Progenitor cell of endocrine pancreas (in vitro differentiated cells): ENCODE measurements around the gene COX6A1. TPM values are rescaled to one million over a fixed set of nuclear protein-coding genes. Genes with fewer than 3 reads are reported as not detected.
"Not testable (repeated sequence)": the region's sequence is repeated elsewhere in the genome, so short reads cannot be mapped to it uniquely, and the experiment has no call there.

ENCODE experiments used
- DNase-seq: peaks from one replicate; pipeline ENCODE4 v3.0.0; 2021; ENCODE audit warnings: low spot score; ENCODE audit not compliant: unreplicated experiment
- H3K27ac Mint-ChIP-seq: 2 replicates; pipeline ENCODE4 v1.8.0; 2021; ENCODE audit warnings: mild to moderate bottlenecking, moderate library complexity, mixed read lengths
- H3K27me3 Mint-ChIP-seq: 2 replicates; pipeline ENCODE4 v1.8.0; 2021; ENCODE audit warnings: mixed read lengths
- H3K36me3 Mint-ChIP-seq: 2 replicates; pipeline ENCODE4 v1.8.0; 2022; ENCODE audit warnings: mixed read lengths; ENCODE audit not compliant: insufficient read depth
- H3K4me1 Mint-ChIP-seq: 2 replicates; pipeline ENCODE4 v1.8.0; 2021; ENCODE audit warnings: low read depth, mixed read lengths
- H3K4me3 Mint-ChIP-seq: 2 replicates; pipeline ENCODE4 v1.8.0; 2021; ENCODE audit warnings: low read depth, mild to moderate bottlenecking, moderate library complexity, mixed read lengths
- H3K9me3 Mint-ChIP-seq: 2 replicates; pipeline ENCODE4 v1.8.0; 2021; ENCODE audit warnings: low read depth, mixed read lengths
- total RNA-seq: library from RNA; stranded (reverse); gene quantifications from 2 replicates; pipeline ENCODE4 v1.2.1, GENCODE V29; 2021
- TF ChIP-seq, protein P1 (sequence below): fragments of 200-600 bp; sonication (generic); IDR thresholded peaks from one replicate; pipeline ENCODE4 v1.5.0; 2021; ENCODE audit warnings: antibody characterized with exemption, mild to moderate bottlenecking; ENCODE audit not compliant: unreplicated experiment

The COX6A1 gene
- total RNA-seq, 1 donor from 2014 or later = 318 TPM

DNA sequence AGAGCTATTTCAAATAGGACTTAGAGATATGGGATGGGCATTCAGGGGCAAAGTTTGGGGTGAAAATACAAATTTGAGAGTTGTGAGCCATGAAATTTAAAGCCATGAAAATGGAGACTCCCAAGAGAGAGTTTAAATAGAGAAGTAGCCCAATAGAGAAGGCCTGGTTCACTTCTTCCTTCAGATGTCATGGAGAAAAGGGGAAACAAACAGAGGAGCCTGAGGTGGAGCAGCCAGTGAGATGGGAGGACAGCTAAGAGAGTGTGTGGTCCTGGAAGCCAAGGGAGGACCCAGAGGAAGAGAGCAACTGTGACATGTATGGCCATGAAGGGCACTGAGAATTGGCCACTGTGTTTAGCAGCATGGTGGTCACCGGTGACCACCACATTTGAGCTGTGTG is 45.7 kb downstream of the COX6A1 start:
- no peak for DNase-seq
- Mint-ChIP-seq H3K27ac (peak overlapping the region; percentile 33), H3K36me3 (peaks cover 6% of the 10 kb centered on the region), H3K27me3 (no peaks in the 10 kb centered on the region), H3K9me3 (no peaks in the 10 kb centered on the region), H3K4me3 (no peak overlapping the region), H3K4me1 (peaks cover 9% of the 10 kb centered on the region)
- TF ChIP-seq, protein P1, sequence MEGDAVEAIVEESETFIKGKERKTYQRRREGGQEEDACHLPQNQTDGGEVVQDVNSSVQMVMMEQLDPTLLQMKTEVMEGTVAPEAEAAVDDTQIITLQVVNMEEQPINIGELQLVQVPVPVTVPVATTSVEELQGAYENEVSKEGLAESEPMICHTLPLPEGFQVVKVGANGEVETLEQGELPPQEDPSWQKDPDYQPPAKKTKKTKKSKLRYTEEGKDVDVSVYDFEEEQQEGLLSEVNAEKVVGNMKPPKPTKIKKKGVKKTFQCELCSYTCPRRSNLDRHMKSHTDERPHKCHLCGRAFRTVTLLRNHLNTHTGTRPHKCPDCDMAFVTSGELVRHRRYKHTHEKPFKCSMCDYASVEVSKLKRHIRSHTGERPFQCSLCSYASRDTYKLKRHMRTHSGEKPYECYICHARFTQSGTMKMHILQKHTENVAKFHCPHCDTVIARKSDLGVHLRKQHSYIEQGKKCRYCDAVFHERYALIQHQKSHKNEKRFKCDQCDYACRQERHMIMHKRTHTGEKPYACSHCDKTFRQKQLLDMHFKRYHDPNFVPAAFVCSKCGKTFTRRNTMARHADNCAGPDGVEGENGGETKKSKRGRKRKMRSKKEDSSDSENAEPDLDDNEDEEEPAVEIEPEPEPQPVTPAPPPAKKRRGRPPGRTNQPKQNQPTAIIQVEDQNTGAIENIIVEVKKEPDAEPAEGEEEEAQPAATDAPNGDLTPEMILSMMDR = no peak

DNA sequence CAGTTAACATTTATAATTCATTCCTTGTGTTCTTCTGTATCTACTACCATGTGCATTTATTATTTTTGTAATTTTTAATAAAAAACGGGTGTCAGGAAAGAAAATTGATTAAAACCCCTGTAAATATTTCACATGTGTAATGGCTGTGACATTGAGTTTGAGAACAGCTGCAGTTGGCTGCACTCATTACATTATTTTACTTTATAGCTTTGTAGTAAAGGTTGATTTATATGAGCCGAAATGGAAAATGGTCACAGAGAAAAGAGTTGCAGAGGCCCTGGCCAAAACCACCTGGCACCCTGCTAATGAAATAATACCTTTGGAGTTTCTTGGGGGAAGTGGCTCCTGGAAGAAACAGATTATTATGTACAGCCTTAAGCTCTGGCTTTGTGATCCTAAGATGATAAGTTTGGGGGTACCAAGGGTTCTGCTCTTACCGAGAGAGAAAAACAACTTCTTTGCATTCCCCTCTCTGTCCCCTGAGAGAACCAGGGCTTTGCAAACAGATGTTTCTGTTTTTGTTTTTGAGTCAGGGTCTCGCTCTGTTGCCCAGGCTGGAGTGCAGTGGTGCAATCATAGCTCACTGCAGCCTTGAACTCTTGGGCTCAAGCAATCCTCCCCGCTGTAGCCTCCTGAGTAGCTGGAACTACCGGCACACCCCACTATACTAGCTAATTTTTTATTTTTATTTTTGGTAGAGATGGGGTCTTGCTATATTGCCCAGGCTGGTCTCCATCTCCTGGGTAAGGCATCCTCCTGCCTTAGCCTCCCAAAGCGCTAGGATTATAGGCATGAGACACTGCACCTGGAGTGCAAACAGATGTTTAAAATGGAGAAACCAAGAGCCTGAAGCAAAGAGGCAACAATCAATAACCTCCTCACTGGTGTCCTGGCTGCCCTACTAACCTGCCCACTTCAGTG is 48.3 kb downstream of the COX6A1 start:
- Mint-ChIP-seq H3K27me3 (no peaks in the 10 kb centered on the region), H3K4me1 (peaks cover 9% of the 10 kb centered on the region), H3K36me3 (peaks cover 13% of the 10 kb centered on the region), H3K27ac (no peak overlapping the region), H3K9me3 (no peaks in the 10 kb centered on the region), H3K4me3 (no peak overlapping the region)
- no peak for DNase-seq
- TF ChIP-seq, protein P1 = no peak

DNA sequence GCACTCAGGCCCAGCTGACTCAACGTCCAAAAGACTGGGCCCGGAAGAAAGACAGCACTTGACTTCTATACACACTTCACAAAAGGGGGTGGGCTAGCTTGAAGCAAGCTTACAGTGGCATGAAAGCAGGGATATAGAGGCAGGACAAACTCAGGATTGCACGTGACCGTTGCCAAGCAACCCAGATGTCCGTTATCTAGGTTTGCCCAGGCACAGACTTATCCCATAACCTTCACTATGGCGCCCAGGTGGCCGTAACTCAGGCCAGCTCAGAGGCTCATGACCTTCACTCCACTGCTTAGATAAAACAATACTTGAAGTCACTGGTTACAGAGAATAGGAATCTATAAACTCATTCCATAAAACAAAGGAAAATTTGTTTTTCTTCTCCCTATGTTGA is 49.6 kb downstream of the COX6A1 start:
- DNase-seq, H3K4me3 Mint-ChIP-seq, H3K4me1 Mint-ChIP-seq, H3K27me3 Mint-ChIP-seq, H3K9me3 Mint-ChIP-seq: not testable (repeated sequence)
- H3K36me3 Mint-ChIP-seq = peaks cover 14% of the 10 kb centered on the region
- H3K27ac Mint-ChIP-seq = peak overlapping the region; percentile 67

DNA sequence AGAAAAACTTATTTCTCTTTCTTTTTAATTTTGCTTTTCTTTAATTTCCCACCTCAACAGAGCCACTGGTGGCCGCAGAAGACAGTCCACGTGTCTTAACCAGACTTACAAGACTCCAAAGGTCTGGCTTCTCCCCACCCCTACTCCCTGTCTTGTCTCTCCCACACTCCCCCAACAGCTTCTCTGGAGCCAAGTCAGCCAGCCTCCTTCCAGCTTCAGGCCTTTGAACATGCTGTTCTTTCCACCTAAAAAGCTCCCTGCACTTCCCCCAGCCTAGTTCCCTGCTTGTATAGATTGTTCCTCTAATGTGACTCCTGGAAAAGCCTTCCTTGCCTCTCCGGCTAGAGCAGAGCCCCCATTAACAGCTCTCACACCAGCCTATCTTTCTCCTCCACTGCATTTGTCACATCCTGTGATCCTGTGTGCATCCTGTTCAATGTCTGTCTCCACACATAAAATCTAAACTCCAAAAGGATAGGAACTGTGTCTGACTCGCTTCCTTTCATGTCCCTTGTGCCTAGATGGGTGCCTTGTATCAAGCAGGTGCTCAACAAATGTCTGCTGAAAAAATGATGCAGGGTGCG is 50.2 kb downstream of the COX6A1 start:
- TF ChIP-seq, protein P1 = no peak
- DNase-seq = no peak
- H3K27ac Mint-ChIP-seq = peak overlapping the region; percentile 65
- no peaks in the 10 kb centered on the region for H3K27me3 Mint-ChIP-seq
- H3K4me1 Mint-ChIP-seq = peaks cover 9% of the 10 kb centered on the region
- peaks cover 14% of the 10 kb centered on the region for H3K36me3 Mint-ChIP-seq
- H3K9me3 Mint-ChIP-seq = no peaks in the 10 kb centered on the region
- no peak overlapping the region for H3K4me3 Mint-ChIP-seq

DNA sequence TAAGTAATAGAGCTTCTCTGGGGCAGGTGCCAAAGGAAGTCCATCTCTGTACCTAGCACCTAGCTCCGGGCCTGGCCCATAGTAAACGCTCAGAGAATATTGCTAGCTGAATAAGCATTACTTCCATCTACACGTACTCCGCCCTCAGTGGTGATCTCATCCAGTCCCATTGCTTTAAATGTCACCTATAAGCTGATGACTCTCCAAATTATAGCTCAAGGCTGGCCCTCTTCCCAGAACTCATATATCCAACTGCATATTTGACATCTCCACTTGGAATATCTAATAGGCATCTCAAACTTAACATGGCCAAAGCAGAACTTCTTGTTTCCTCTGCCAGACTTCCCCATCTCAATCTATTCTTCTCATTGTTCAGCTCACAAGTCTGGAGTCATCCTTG is 51.1 kb downstream of the COX6A1 start:
- H3K4me3 Mint-ChIP-seq = no peak overlapping the region
- no peak for DNase-seq
- H3K4me1 Mint-ChIP-seq = peaks cover 9% of the 10 kb centered on the region
- no peak overlapping the region for H3K27ac Mint-ChIP-seq
- H3K27me3 Mint-ChIP-seq = no peaks in the 10 kb centered on the region
- H3K9me3 Mint-ChIP-seq = no peaks in the 10 kb centered on the region
- H3K36me3 Mint-ChIP-seq = peaks cover 14% of the 10 kb centered on the region
- TF ChIP-seq, protein P1 = no peak
